ENCODE results near the gene SCG5.

GRCh38 chr15:32636410-32636809 is 5.1 kb upstream of the SCG5 start:
- TF ChIP-seq CTCF (conservative IDR thresholded peaks at IDR 0.05; ENCODE audit: low read depth, low read length) (no peak), EZH2 (IDR thresholded peaks at IDR 0.05; ENCODE audit: low read length, unreplicated experiment) (no peak)

All from PC-3 (cell line).